HCT116 (cell line): ENCODE data around the gene FIZ1. TPM values are rescaled to one million over a fixed set of nuclear protein-coding genes. Genes with fewer than 3 reads are reported as not detected.

Experiments used
- ATAC-seq: fragments of 200-7000 bp; cut with Tn5 transposase; 2 replicates; pipeline ENCODE4 v1.9.1; 2020; ENCODE audit warnings: mild to moderate bottlenecking, moderate library complexity
- BruUV-seq: library from RNA; stranded (reverse); fragments of 400-500 nt; replicated peaks from 2 replicates; lab custom pipeline; 2021; lab: Mats Ljungman, UMichigan
- CTCF ChIA-PET: fragments of 300-600 bp; sonication (Branson Sonifier 250); formaldehyde crosslinking; loops from one replicate; lab custom pipeline; 2021; ENCODE audit warnings: antibody characterized with exemption; lab: Charles Lee
- POLR2A ChIA-PET: fragments of 300-600, 350-600 bp; sonication (Branson Sonifier 250); formaldehyde crosslinking; loops from one replicate; lab custom pipeline; 2021; ENCODE audit warnings: antibody characterized with exemption; lab: Charles Lee
- RAD21 ChIA-PET, 2 experiments: fragments of 300-600 bp; sonication (Branson Sonifier 250); formaldehyde crosslinking; loops; one replicate each; lab custom pipeline; 2023; ENCODE audit warnings: low total read pairs in 2 of 2; ENCODE audit not compliant: uncharacterized antibody in 2 of 2, unreplicated experiment in 2 of 2, low non-redundant PET in 1 of 2; lab: Charles Lee
- DNase-seq: peaks from one replicate; pipeline ENCODE4 v3.0.0-alpha.2; 2010; ENCODE audit warnings: low read depth, low spot score
- H2AFZ ChIP-seq: fragments of 200-600 bp; shearing (Covaris generic), sonication (generic); 2 replicates; pipeline ENCODE4 v1.6.1; 2017; ENCODE audit warnings: low read depth, mixed run types, mixed read lengths, antibody characterized with exemption, low read length; ENCODE audit not compliant: poor library complexity, severe bottlenecking
- H3K27ac ChIP-seq: 2 replicates; pipeline ENCODE4 v1.5.1; 2012; ENCODE audit warnings: low read depth, low read length
- H3K27me3 ChIP-seq: fragments of 200-600 bp; sonication (generic); 2 replicates; pipeline ENCODE4 v1.6.1; 2016; ENCODE audit warnings: mixed run types, low read length, mixed read lengths; ENCODE audit not compliant: insufficient read depth
- H3K36me3 ChIP-seq, 2 experiments: fragments of 200-500 bp in 1 of 2; fragments of 200-600 bp in 1 of 2; sonication (Bioruptor generic) in 1 of 2; sonication (generic) in 1 of 2; 2 replicates each; pipeline versions ENCODE4 v1.5.1 to v1.6.1; 2014 to 2016; ENCODE audit warnings: low read length in 2 of 2, inconsistent platforms in 1 of 2, mixed read lengths in 1 of 2, mixed run types in 1 of 2; ENCODE audit not compliant: insufficient read depth in 2 of 2, control insufficient read depth in 1 of 2
- H3K4me1 ChIP-seq, 2 experiments: fragments of 200-600 bp in 1 of 2; sonication (generic) in 1 of 2; 2 replicates each; pipeline versions ENCODE4 v1.5.1 to v1.6.1; 2012 to 2017; ENCODE audit warnings: low read length in 2 of 2, inconsistent platforms in 1 of 2, mild to moderate bottlenecking in 1 of 2, mixed read lengths in 1 of 2, mixed run types in 1 of 2, moderate library complexity in 1 of 2; ENCODE audit not compliant: insufficient read depth in 2 of 2, control insufficient read depth in 1 of 2
- H3K4me2 ChIP-seq: fragments of 200-600 bp; sonication (generic); 2 replicates; pipeline ENCODE4 v1.6.1; 2017; ENCODE audit warnings: mixed run types, low read length, mixed read lengths
- H3K4me3 ChIP-seq, 2 experiments: fragments of 200-600 bp in 1 of 2; sonication (generic) in 1 of 2; replicated peaks in 1 of 2; 2 replicates each; pipeline ENCODE4 v1.5.1; 2011 to 2016; ENCODE audit warnings: low read length in 2 of 2, control low read depth in 1 of 2, low read depth in 1 of 2, mild to moderate bottlenecking in 1 of 2, mixed read lengths in 1 of 2, mixed run types in 1 of 2
- H3K79me2 ChIP-seq: fragments of 200-600 bp; sonication (generic); 2 replicates; pipeline ENCODE4 v1.6.1; 2017; ENCODE audit warnings: mild to moderate bottlenecking, mixed run types, low read length, moderate library complexity, mixed read lengths; ENCODE audit not compliant: insufficient read depth
- H3K9ac ChIP-seq: fragments of 200-600 bp; sonication (generic); 2 replicates; pipeline ENCODE4 v1.6.1; 2016; ENCODE audit warnings: low read length, mixed read lengths
- H3K9me2 ChIP-seq: fragments of 200-600 bp; sonication (generic), shearing (Covaris generic); 2 replicates; pipeline ENCODE4 v1.6.1; 2017; ENCODE audit warnings: mixed run types, mild to moderate bottlenecking, moderate library complexity; ENCODE audit not compliant: insufficient read depth
- H3K9me3 ChIP-seq, 2 experiments: fragments of 200-500 bp in 1 of 2; fragments of 200-600 bp in 1 of 2; sonication (Bioruptor generic) in 1 of 2; sonication (generic) in 1 of 2; 2 replicates each; pipeline ENCODE4 v1.6.1; 2014 to 2017; ENCODE audit warnings: low read length in 2 of 2, mixed read lengths in 2 of 2, inconsistent platforms in 1 of 2, low read depth in 1 of 2, mild to moderate bottlenecking in 1 of 2, mixed run types in 1 of 2, moderate library complexity in 1 of 2; ENCODE audit not compliant: control insufficient read depth in 1 of 2, insufficient read depth in 1 of 2
- H4K20me1 ChIP-seq: fragments of 200-600 bp; sonication (generic), shearing (Covaris generic); 2 replicates; pipeline ENCODE4 v1.6.1; 2017; ENCODE audit warnings: mixed run types, mild to moderate bottlenecking, moderate library complexity; ENCODE audit not compliant: insufficient read depth
- ATF3 ChIP-seq: IDR thresholded peaks from 2 replicates; pipeline ENCODE4 v1.6.1; 2012
- CBX3 ChIP-seq: IDR thresholded peaks from 2 replicates; pipeline ENCODE4 v1.6.1; 2012; ENCODE audit warnings: low read depth
- CEBPB ChIP-seq: IDR thresholded peaks from 2 replicates; pipeline ENCODE4 v1.6.1; 2012; ENCODE audit warnings: low read depth
- EGR1 ChIP-seq: IDR thresholded peaks from 2 replicates; pipeline ENCODE4 v1.6.1; 2012; ENCODE audit warnings: low read depth
- FOSL1 ChIP-seq: IDR thresholded peaks from 2 replicates; pipeline ENCODE4 v1.6.1; 2012; ENCODE audit warnings: low read depth
- MAX ChIP-seq: IDR thresholded peaks from 2 replicates; pipeline ENCODE4 v1.6.1; 2012
- RAD21 ChIP-seq: IDR thresholded peaks from 2 replicates; pipeline ENCODE4 v1.6.1; 2012; ENCODE audit warnings: low read depth, mild to moderate bottlenecking
- REST ChIP-seq: IDR thresholded peaks from 2 replicates; pipeline ENCODE4 v1.6.1; 2012; ENCODE audit warnings: low read depth
- SP1 ChIP-seq: IDR thresholded peaks from 2 replicates; pipeline ENCODE4 v1.6.1; 2012; ENCODE audit warnings: low read depth
- SRF ChIP-seq: IDR thresholded peaks from 2 replicates; pipeline ENCODE4 v1.6.1; 2012; ENCODE audit warnings: low read depth
- TCF7L2 ChIP-seq: IDR thresholded peaks from 2 replicates; pipeline ENCODE4 v1.7.0; 2011; ENCODE audit warnings: borderline replicate concordance, inconsistent platforms; ENCODE audit not compliant: insufficient read depth, insufficient read length; ENCODE audit errors: extremely low read depth
- ZFX ChIP-seq: fragments of 450-650 bp; IDR thresholded peaks from 2 replicates; pipeline ENCODE4 v1.6.1; 2017
- intact Hi-C: fragments of 100-400 bp; cut with micrococcal nuclease; formaldehyde crosslinking; loops from 2 replicates; pipeline ENCODE4 v1.10.0; 2022
- total RNA-seq: library from RNA; stranded (reverse); gene quantifications from one replicate; pipeline ENCODE4 v1.2.1, GENCODE V29; 2021; ENCODE audit not compliant: unreplicated experiment
- TF ChIP-seq, protein P1 (sequence below): IDR thresholded peaks from 2 replicates; pipeline ENCODE4 v1.6.1; 2011; ENCODE audit warnings: mild to moderate bottlenecking, low read length, moderate library complexity; ENCODE audit not compliant: insufficient replicate concordance; ENCODE audit errors: extremely low read depth

FIZ1 gene
- total RNA-seq, 1 experiment from 2014 or later = 15.3 TPM

DNA sequence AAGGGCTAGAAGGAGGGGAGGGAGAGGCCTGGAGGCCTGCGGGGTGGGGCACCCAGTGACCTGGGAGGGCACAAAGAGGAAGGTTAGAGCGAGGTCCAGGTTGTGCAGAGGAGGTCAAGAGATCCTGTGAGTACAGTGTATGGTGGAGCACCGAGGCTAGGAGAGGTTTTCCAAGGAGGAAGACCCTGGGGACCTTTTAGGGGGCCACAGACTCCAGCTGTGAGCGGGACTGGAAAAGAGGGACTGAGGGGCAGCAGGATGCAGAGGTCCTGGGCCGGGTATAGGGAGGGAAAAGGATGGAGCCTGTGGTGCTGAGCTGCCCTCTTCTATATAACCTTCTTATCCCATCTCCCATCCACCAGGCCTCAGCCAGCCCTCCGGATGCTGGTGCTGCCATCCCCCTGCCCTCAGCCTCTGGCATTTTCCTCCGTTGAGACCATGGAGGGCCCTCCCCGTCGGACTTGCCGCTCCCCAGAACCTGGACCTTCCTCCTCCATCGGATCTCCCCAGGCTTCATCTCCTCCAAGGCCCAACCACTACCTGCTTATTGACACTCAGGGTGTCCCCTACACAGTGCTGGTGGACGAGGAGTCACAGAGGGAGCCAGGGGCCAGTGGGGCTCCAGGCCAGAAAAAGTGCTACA lies 45.0 kb upstream of the FIZ1 start:
- CTCF ChIA-PET = interaction anchor here (2.8 kb wide), 1 partner anchor 10 kb away, joined by 12 read pairs; the partner anchor contains the start of gene U2AF2
- H3K27ac ChIP-seq = peak overlapping the region; percentile 96
- H3K9me2 ChIP-seq = no peaks in the 10 kb centered on the region
- peak overlapping the region; percentile 75 for H3K4me2 ChIP-seq
- H3K9ac ChIP-seq = peak overlapping the region; percentile 99
- H3K36me3 ChIP-seq = peaks cover 10 to 12% of the 10 kb centered on the region in 2 experiments; a peak in 3 of 4 replicates
- H2AFZ ChIP-seq = no peak overlapping the region
- H4K20me1 ChIP-seq = no peaks in the 10 kb centered on the region
- BruUV-seq = no TSS peak
- DNase-seq (no peak), ATAC-seq (no peak)
- POLR2A ChIA-PET = no interaction called here
- no peaks in the 10 kb centered on the region for H3K9me3 ChIP-seq
- peaks cover 14 to 41% of the 10 kb centered on the region in 2 experiments; a peak in 3 of 4 replicates for H3K4me1 ChIP-seq
- TF ChIP-seq RAD21 (no peak), CBX3 (no peak), ATF3 (no peak), ZFX (no peak), EGR1 (no peak), CEBPB (no peak)
- RAD21 ChIA-PET = no interaction called here
- peaks cover 48% of the 10 kb centered on the region for H3K79me2 ChIP-seq
- H3K27me3 ChIP-seq = no peaks in the 10 kb centered on the region
- H3K4me3 ChIP-seq = peak overlapping the region; percentile 94 to 97
- intact Hi-C loops = no loop called here

GRCh38 chr19:55643887-55644176 lies 44.5 kb upstream of the FIZ1 start:
- H3K9me3 ChIP-seq = no peaks in the 10 kb centered on the region
- RAD21 ChIA-PET = no interaction called here
- H3K4me3 ChIP-seq = peak overlapping the region; percentile 94 to 97
- intact Hi-C loops = no loop called here
- H3K27ac ChIP-seq = peak overlapping the region; percentile 96
- H3K4me2 ChIP-seq = peak overlapping the region; percentile 75
- peaks cover 16 to 45% of the 10 kb centered on the region in 2 experiments; a peak in 3 of 4 replicates for H3K4me1 ChIP-seq
- no peak for TF ChIP-seq REST
- TF ChIP-seq TCF7L2 = no peak
- TF ChIP-seq MAX = no peak
- TF ChIP-seq SRF = no peak
- peak; percentile 36; the same call in 1 of the 2 replicates for TF ChIP-seq ZFX
- TF ChIP-seq, protein P1, sequence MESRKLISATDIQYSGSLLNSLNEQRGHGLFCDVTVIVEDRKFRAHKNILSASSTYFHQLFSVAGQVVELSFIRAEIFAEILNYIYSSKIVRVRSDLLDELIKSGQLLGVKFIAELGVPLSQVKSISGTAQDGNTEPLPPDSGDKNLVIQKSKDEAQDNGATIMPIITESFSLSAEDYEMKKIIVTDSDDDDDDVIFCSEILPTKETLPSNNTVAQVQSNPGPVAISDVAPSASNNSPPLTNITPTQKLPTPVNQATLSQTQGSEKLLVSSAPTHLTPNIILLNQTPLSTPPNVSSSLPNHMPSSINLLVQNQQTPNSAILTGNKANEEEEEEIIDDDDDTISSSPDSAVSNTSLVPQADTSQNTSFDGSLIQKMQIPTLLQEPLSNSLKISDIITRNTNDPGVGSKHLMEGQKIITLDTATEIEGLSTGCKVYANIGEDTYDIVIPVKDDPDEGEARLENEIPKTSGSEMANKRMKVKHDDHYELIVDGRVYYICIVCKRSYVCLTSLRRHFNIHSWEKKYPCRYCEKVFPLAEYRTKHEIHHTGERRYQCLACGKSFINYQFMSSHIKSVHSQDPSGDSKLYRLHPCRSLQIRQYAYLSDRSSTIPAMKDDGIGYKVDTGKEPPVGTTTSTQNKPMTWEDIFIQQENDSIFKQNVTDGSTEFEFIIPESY = no peak
- TF ChIP-seq FOSL1 = no peak
- no peak for TF ChIP-seq SP1
- TF ChIP-seq CEBPB = no peak
- TF ChIP-seq, all 23 proteins: peak for 1
- POLR2A ChIA-PET = no interaction called here
- Histone ChIP-seq H3K36me3 (peaks cover 10 to 12% of the 10 kb centered on the region in 2 experiments; a peak in 3 of 4 replicates), H3K9me2 (no peaks in the 10 kb centered on the region), H3K79me2 (peaks cover 51% of the 10 kb centered on the region), H2AFZ (no peak overlapping the region), H3K27me3 (no peaks in the 10 kb centered on the region), H3K9ac (peak overlapping the region; percentile 99), H4K20me1 (no peaks in the 10 kb centered on the region)
- CTCF ChIA-PET = interaction anchor here (2.8 kb wide), 1 partner anchor 11 kb away, joined by 12 read pairs; the partner anchor contains the start of gene U2AF2
- DNase-seq (no peak), ATAC-seq (no peak)
- BruUV-seq = no TSS peak
